Coronary artery (tissue), 2 donors: ENCODE data around the gene LRP8.

Experiments
- DNase-seq: peaks from one replicate; pipeline ENCODE4 v3.0.0-alpha.2; 2017; ENCODE audit warnings: low spot score
- H3K27ac ChIP-seq, 2 donors: fragments of 200-600 bp; sonication (generic); one replicate each; pipeline ENCODE4 v1.5.1; 2016 to 2019
- H3K4me3 ChIP-seq: fragments of 200-600 bp; sonication (generic); 2 replicates; pipeline ENCODE4 v1.5.1; 2016; ENCODE audit warnings: mild to moderate bottlenecking, moderate library complexity
- TF ChIP-seq, protein P1 (sequence below): fragments of 200-600 bp; sonication (generic); IDR thresholded peaks from one replicate; pipeline ENCODE4 v1.5.1; 2019; ENCODE audit warnings: antibody characterized with exemption

LRP8 gene

DNA sequence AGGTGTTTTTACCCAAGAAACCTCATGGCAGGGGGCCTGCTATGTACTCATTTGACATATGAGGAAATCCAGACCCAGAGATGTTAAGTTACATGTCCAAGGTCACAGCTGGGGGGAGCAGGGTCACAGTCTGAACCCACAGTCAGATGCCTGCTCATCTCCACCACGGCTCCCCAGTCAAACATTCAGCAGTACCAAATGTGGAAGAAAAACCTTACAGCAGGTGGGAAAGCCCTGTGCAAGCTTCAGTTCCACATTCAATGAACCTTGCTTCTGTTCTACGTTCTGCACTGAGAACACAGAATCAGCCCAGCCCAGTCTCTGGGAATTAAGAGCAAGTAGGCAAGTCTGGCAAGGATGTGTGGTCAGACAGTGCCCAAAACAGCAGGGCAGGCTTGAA, 35.2 kb downstream of the LRP8 start:
- Histone ChIP-seq H3K27ac (peak overlapping the region; percentile 33 to 65), H3K4me3 (no peak overlapping the region)
- DNase-seq: no peak
- TF ChIP-seq, protein P1, sequence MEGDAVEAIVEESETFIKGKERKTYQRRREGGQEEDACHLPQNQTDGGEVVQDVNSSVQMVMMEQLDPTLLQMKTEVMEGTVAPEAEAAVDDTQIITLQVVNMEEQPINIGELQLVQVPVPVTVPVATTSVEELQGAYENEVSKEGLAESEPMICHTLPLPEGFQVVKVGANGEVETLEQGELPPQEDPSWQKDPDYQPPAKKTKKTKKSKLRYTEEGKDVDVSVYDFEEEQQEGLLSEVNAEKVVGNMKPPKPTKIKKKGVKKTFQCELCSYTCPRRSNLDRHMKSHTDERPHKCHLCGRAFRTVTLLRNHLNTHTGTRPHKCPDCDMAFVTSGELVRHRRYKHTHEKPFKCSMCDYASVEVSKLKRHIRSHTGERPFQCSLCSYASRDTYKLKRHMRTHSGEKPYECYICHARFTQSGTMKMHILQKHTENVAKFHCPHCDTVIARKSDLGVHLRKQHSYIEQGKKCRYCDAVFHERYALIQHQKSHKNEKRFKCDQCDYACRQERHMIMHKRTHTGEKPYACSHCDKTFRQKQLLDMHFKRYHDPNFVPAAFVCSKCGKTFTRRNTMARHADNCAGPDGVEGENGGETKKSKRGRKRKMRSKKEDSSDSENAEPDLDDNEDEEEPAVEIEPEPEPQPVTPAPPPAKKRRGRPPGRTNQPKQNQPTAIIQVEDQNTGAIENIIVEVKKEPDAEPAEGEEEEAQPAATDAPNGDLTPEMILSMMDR: no peak

DNA sequence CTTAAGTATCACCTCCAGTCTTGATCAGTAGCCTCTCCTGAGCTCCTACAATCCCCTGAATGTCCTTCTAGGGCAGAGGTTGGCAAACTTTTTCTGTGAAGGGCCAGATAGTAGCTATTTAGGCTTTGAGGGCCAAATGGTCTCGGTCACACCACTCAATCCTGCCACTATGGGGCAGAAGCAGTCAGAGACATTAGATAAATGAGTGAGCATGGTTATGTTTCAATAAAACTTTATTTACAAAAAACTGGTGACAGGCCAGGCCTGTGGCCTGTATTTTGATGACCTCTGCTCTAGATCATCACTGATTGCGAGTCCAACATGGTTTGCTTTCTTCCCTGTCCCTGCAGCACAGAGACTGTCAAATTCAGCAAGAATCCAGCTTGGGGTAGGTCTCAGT, 36.3 kb downstream of the LRP8 start:
- H3K27ac ChIP-seq: no peak overlapping the region
- DNase-seq: no peak
- no peak overlapping the region for H3K4me3 ChIP-seq
- TF ChIP-seq, protein P1: no peak

DNA sequence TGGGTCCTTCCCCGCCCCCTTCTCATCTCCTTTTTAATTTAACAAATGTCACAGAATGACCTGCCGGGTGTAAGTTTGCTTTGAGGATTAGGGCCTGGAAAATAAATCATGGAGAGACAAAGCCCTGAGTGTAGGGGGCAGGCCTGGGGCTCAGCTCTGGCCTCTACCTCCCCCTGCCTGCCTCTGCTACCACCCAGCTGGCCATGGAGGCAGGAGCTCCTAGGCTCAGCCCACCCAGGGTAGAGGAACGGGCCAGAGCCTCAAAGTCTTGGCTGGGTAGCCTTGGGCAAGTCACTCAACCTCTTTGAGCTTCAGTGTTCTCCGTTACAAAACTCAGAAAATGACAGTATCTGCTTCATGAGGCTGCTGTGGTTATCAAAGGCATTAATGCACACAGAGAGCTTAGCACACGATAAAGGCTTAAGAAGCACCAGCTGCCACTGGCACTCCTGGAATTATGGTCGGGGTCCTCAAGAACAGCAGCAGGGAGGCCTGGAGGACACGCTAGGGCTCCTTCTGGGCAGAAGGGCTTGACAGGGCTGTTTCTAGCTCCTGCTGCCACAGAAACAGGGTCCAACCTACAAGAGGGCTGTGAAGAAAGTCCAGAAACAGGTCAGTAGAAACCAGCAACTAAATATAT, 39.0 kb downstream of the LRP8 start:
- TF ChIP-seq, protein P1: no peak

DNA sequence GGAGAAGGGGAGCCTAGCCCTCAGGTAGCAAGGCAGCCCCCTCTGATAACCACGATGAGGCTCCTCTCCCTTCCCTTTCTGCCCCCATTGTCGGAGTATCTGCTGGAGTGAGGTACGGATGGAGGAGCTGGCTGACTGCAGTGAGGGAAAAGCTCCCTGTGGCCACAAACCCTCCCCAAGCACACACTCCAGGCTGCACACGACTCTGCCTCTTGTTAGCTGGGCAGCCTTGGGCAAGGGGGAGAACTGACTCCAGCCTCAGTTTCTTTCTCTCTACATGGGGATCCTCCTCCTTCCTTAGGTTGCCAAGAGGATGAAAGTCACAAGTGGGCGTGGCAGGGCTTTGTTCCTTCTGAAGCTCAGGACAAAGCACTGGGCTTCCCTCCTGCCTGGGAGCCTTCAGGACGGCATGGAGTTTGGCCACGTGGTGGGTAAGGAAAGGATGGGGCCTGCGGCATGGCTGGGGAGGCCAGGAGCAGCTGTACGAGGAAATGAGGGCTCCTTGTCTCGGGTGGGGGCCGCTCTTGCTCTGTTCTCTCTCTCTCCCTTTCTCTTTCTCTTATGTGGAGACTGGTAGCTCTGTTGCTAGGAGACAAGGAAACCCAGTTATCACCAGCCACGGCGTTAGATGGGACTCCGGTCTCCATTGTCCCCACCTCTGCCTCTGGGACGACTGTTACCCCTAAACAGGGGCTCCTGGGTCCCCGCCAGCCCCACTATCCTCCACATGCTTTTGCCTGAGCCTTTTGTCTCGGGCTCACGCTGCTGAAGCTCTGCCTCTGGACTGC, 39.7 kb downstream of the LRP8 start:
- no peak for DNase-seq
- Histone ChIP-seq H3K27ac (no peak overlapping the region), H3K4me3 (no peak overlapping the region)
- TF ChIP-seq, protein P1: no peak

More for the DNA sequence above, 39.0 kb downstream of the LRP8 start:
- no peak overlapping the region for H3K4me3 ChIP-seq
- H3K27ac ChIP-seq: no peak overlapping the region
- no peak for DNase-seq

DNA sequence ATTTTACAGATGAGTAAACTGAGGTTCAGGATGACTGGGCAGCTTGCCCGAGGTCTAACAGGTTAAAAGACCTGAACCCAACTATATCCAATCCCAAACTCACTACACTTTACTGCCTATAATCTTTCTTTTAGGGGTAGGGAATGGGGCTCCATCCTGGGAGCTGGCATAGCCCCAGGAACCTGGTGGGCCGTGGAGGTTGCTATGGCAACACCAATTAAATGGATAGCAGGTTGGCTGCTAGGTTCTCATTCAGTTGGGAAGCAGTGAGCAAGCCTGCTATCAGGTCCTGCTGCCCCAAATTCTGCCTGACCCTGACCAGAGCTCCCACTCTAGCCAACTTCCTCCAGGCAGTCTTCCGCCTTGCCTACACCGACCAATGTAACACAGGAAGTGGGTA, 40.9 kb downstream of the LRP8 start:
- no peak for DNase-seq
- H3K27ac ChIP-seq: no peak overlapping the region
- TF ChIP-seq, protein P1: no peak
- no peak overlapping the region for H3K4me3 ChIP-seq

DNA sequence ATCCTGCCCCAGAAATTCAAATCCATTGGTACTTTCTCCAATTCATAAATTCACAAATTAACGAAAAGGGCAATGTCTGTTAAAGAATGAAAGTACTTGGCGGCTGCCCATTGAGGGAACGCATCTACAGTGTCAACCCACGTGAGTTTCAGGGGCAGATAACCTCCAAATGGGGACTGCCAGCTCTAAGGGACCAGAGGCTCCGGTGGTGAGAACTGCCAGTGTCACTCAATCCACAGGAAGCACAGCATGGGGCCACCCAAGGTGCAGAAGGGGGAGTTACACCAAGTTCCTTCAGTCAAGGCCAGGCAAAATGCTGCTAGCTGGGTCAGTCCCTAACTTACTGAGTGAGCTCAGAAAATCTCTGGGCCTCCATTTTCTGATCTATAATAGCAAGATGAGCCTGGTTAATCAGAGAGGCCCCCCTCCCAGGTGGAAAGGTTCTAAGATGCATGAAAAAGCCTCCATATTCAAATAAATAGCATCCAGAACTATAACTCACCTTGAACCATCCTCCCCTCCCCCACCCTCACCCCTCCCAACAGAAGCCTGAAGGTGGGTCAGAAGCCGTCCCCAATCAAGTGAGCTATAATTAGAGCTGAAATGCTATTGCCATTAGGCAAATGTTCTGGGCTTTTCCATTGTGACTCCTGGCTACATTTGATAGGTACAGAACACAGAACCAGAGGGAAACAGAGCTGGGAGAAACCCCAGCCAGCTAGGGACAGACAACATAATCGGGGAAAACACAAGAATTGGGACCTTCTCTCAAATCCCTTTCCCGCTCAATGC, 41.7 kb downstream of the LRP8 start:
- no peak for DNase-seq
- Histone ChIP-seq H3K27ac (no peak overlapping the region), H3K4me3 (no peak overlapping the region)
- TF ChIP-seq, protein P1: no peak
